Osteoblast (primary cell): ENCODE results near the gene TSEN15. TPM values are rescaled to one million over a fixed set of nuclear protein-coding genes. Genes with fewer than 3 reads are reported as not detected.

Source experiments
- DNase-seq: peaks from one replicate; pipeline ENCODE4 v3.0.0; 2011; ENCODE audit warnings: low spot score, mixed read lengths; ENCODE audit not compliant: insufficient read length; ENCODE audit errors: missing footprints
- H2AFZ ChIP-seq: 2 replicates; pipeline ENCODE4 v1.6.0; 2011; ENCODE audit warnings: mild to moderate bottlenecking, low read length
- H3K27ac ChIP-seq: 2 replicates; pipeline ENCODE4 v1.5.1; 2011; ENCODE audit warnings: mild to moderate bottlenecking, low read depth, low read length, moderate library complexity
- H3K27me3 ChIP-seq: 2 replicates; pipeline ENCODE4 v1.6.0; 2012; ENCODE audit warnings: mild to moderate bottlenecking, control low read depth, inconsistent platforms, low read length, moderate library complexity; ENCODE audit not compliant: insufficient read depth
- H3K36me3 ChIP-seq: 2 replicates; pipeline ENCODE4 v1.5.1; 2011; ENCODE audit warnings: mild to moderate bottlenecking, low read length, control low read depth, moderate library complexity; ENCODE audit not compliant: insufficient read depth
- H3K4me1 ChIP-seq: 2 replicates; pipeline ENCODE4 v1.5.1; 2011; ENCODE audit warnings: mild to moderate bottlenecking, low read length, control low read depth, moderate library complexity; ENCODE audit not compliant: insufficient read depth
- H3K4me2 ChIP-seq: 2 replicates; pipeline ENCODE4 v1.6.0; 2011; ENCODE audit warnings: mild to moderate bottlenecking, low read length; ENCODE audit not compliant: insufficient read depth
- H3K4me3 ChIP-seq: fragments of 200-600 bp; sonication (generic); 3 replicates; pipeline ENCODE4 v1.5.1; 2012; ENCODE audit warnings: mild to moderate bottlenecking, low read length, inconsistent platforms; ENCODE audit not compliant: insufficient read depth
- H3K79me2 ChIP-seq: 2 replicates; pipeline ENCODE4 v1.6.0; 2012; ENCODE audit warnings: mild to moderate bottlenecking, low read length, control low read depth, inconsistent platforms; ENCODE audit not compliant: insufficient read depth
- H3K9me3 ChIP-seq: 2 replicates; pipeline ENCODE4 v1.5.1; 2011; ENCODE audit warnings: low read depth, low read length, control low read depth
- H4K20me1 ChIP-seq: 2 replicates; pipeline ENCODE4 v1.6.0; 2012; ENCODE audit warnings: mild to moderate bottlenecking, low read length, control low read depth; ENCODE audit not compliant: insufficient read depth
- total RNA-seq: library from RNA; depleted of rRNA; stranded (reverse); fragments of >200 nt; gene quantifications from 2 replicates; pipeline ENCODE4 v1.2.3, GENCODE V29; 2012
- TF ChIP-seq, protein P1 (sequence below): IDR thresholded peaks from 2 replicates; pipeline ENCODE4 v1.5.1; 2011; ENCODE audit warnings: mild to moderate bottlenecking, low read depth, low read length, moderate library complexity; ENCODE audit errors: extremely low read depth

The TSEN15 gene
- total RNA-seq, 1 donor = 51.8 TPM

DNA sequence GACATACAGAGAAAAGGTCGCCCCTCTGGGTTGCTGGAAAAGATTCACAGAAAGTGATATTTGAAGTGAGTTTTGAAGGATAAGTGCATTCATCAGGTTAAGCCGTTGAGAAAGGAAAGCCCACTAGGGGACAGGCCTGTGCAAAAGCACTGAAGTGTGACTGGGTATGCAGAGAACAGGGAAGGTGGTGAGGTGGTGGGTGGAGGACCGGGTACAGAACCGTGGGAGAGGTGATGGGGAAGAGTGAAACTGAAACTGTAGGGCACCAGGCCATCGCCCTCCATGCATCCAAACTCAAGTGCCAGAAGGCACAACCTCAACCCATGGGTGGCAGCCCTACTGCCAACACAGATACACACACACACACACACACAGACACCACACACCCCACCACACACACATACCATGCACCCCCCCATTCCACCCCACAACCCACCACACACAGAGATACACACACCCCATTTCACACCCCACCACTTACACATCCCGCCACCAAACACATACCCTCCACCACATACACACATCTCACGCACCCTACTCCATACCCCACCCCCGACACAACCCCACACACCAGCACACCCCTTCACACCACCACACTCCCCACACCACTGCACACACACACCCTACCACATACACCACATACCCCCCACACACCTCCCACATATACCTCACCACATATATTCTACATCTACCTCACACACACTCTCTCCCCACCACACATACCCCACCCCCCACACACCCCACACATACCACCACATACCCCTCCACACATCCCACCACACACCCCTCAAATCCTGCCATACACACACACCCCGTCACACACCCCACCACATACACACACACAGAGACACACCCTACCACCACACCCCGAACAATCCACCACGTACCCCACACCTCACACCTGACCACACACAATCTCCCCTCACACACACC lies 59.0 kb downstream of the TSEN15 start:
- no peak overlapping the region for H2AFZ ChIP-seq
- H3K4me1 ChIP-seq = no peaks in the 10 kb centered on the region
- no peaks in the 10 kb centered on the region for H3K27me3 ChIP-seq
- DNase-seq = peak; percentile 49
- H3K79me2 ChIP-seq = no peaks in the 10 kb centered on the region
- TF ChIP-seq, protein P1, sequence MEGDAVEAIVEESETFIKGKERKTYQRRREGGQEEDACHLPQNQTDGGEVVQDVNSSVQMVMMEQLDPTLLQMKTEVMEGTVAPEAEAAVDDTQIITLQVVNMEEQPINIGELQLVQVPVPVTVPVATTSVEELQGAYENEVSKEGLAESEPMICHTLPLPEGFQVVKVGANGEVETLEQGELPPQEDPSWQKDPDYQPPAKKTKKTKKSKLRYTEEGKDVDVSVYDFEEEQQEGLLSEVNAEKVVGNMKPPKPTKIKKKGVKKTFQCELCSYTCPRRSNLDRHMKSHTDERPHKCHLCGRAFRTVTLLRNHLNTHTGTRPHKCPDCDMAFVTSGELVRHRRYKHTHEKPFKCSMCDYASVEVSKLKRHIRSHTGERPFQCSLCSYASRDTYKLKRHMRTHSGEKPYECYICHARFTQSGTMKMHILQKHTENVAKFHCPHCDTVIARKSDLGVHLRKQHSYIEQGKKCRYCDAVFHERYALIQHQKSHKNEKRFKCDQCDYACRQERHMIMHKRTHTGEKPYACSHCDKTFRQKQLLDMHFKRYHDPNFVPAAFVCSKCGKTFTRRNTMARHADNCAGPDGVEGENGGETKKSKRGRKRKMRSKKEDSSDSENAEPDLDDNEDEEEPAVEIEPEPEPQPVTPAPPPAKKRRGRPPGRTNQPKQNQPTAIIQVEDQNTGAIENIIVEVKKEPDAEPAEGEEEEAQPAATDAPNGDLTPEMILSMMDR = peak; percentile 12
- H3K36me3 ChIP-seq = no peaks in the 10 kb centered on the region
- no peak overlapping the region for H3K27ac ChIP-seq
- H3K4me3 ChIP-seq = no peak overlapping the region
- H3K9me3 ChIP-seq = peaks cover 4% of the 10 kb centered on the region
- no peak overlapping the region for H3K4me2 ChIP-seq
- H4K20me1 ChIP-seq = no peaks in the 10 kb centered on the region

DNA sequence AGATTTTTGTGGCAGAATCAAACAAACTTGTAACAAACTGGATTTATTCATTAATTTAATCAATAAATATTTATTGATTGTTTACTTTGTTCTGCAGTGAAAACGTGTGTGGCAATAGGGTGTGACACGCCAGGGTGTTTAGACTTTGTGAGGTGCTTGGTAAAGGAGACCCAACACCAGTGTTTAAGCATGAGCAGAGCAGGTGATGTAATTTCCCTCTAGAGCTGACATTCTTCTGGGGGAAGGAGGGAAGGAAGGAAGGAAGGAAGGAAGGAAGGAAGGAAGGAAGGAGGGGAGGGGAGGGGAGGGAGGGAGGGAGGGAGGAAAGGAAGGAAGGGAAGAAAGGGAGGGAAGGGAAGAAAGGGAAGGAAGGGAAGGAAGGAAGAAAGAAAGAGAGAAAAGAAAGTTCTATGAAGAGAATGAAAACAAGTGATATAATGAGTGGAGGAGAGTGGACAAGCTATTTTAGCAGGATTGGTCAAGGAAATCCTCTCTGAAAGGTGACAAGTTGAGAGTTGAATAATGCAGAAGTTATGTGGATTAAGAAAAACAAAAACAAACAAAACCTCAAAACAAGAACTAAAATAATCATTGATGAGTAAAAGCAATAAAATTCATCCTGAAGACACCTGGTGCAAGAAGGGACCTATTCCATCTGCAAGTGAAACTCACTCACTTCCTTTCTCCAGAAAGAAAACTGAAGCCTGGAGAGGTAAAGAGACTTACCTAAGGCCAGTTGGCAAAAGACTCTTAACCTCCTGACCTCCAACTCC lies 60.8 kb downstream of the TSEN15 start:
- H3K27me3 ChIP-seq = no peaks in the 10 kb centered on the region
- H3K9me3 ChIP-seq = no peaks in the 10 kb centered on the region
- no peak overlapping the region for H3K4me2 ChIP-seq
- no peaks in the 10 kb centered on the region for H4K20me1 ChIP-seq
- no peak overlapping the region for H2AFZ ChIP-seq
- DNase-seq = no peak
- no peaks in the 10 kb centered on the region for H3K79me2 ChIP-seq
- no peaks in the 10 kb centered on the region for H3K36me3 ChIP-seq
- H3K4me3 ChIP-seq = no peak overlapping the region
- no peak overlapping the region for H3K27ac ChIP-seq
- TF ChIP-seq, protein P1 = no peak
- H3K4me1 ChIP-seq = no peaks in the 10 kb centered on the region

DNA sequence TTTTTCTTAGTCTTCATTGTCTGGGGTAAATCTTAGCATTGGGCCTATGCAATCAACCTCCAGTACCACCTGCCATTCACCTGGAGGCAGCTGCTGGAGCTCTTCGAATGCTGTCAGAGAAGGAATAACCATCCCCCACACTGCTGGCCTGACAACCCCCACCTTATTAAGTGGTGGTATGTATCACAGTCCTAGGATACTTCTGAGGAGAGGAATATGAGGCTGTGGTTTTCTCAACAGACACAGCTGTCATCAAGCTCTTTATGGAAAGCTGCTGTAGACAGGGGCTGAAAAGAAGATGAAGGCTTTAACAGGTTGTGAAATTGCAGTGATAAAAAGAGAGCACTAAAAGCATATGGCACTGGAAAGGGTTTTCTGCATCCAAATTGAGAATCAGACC lies 61.7 kb downstream of the TSEN15 start:
- Histone ChIP-seq H4K20me1 (no peaks in the 10 kb centered on the region), H3K36me3 (no peaks in the 10 kb centered on the region), H2AFZ (no peak overlapping the region), H3K4me3 (no peak overlapping the region), H3K4me1 (peaks cover 8% of the 10 kb centered on the region), H3K27me3 (no peaks in the 10 kb centered on the region), H3K79me2 (no peaks in the 10 kb centered on the region), H3K9me3 (no peaks in the 10 kb centered on the region), H3K4me2 (no peak overlapping the region), H3K27ac (no peak overlapping the region)
- TF ChIP-seq, protein P1 = no peak
- no peak for DNase-seq
